Measurements from ENCODE around the gene ITGA5. TPM values are rescaled to one million over a fixed set of nuclear protein-coding genes. Genes with fewer than 3 reads are reported as not detected.

ITGA5 gene
- total RNA-seq, 1 donor from 2014 or later = 100 TPM

- Mint-ChIP-seq H3K27me3 (ENCODE audit: unreplicated experiment) (peaks cover 13% of the 10 kb centered on the region), H3K36me3 (ENCODE audit: unreplicated experiment) (no peaks in the 10 kb centered on the region), H3K4me1 (ENCODE audit: unreplicated experiment) (peaks cover 15% of the 10 kb centered on the region), H3K27ac (ENCODE audit: unreplicated experiment) (no peak overlapping the region), H3K4me3 (ENCODE audit: unreplicated experiment) (no peak overlapping the region), H3K9me3 (ENCODE audit: unreplicated experiment) (no peaks in the 10 kb centered on the region)
- no peak for DNase-seq (ENCODE audit: extremely low spot score, unreplicated experiment)
- TF ChIP-seq, protein P1, sequence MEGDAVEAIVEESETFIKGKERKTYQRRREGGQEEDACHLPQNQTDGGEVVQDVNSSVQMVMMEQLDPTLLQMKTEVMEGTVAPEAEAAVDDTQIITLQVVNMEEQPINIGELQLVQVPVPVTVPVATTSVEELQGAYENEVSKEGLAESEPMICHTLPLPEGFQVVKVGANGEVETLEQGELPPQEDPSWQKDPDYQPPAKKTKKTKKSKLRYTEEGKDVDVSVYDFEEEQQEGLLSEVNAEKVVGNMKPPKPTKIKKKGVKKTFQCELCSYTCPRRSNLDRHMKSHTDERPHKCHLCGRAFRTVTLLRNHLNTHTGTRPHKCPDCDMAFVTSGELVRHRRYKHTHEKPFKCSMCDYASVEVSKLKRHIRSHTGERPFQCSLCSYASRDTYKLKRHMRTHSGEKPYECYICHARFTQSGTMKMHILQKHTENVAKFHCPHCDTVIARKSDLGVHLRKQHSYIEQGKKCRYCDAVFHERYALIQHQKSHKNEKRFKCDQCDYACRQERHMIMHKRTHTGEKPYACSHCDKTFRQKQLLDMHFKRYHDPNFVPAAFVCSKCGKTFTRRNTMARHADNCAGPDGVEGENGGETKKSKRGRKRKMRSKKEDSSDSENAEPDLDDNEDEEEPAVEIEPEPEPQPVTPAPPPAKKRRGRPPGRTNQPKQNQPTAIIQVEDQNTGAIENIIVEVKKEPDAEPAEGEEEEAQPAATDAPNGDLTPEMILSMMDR (IDR thresholded peaks at IDR 0.05) = no peak
Measured at GRCh38 chr12:54431911-54432814, 13.1 kb upstream of the ITGA5 start.

- H3K36me3 Mint-ChIP-seq (ENCODE audit: unreplicated experiment) = no peaks in the 10 kb centered on the region
- no peaks in the 10 kb centered on the region for H3K9me3 Mint-ChIP-seq (ENCODE audit: unreplicated experiment)
- H3K4me3 Mint-ChIP-seq (ENCODE audit: unreplicated experiment) = no peak overlapping the region
- peaks cover 15% of the 10 kb centered on the region for H3K4me1 Mint-ChIP-seq (ENCODE audit: unreplicated experiment)
- DNase-seq (ENCODE audit: extremely low spot score, unreplicated experiment) = no peak
- peaks cover 19% of the 10 kb centered on the region for H3K27me3 Mint-ChIP-seq (ENCODE audit: unreplicated experiment)
- TF ChIP-seq, protein P1 (IDR thresholded peaks at IDR 0.05) = no peak
- H3K27ac Mint-ChIP-seq (ENCODE audit: unreplicated experiment) = no peak overlapping the region
Measured at GRCh38 chr12:54430471-54431069, 11.5 kb upstream of the ITGA5 start.

- Mint-ChIP-seq H3K27ac (ENCODE audit: unreplicated experiment) (no peak overlapping the region), H3K36me3 (ENCODE audit: unreplicated experiment) (no peaks in the 10 kb centered on the region), H3K4me1 (ENCODE audit: unreplicated experiment) (peaks cover 11% of the 10 kb centered on the region), H3K27me3 (ENCODE audit: unreplicated experiment) (peaks cover 22% of the 10 kb centered on the region), H3K9me3 (ENCODE audit: unreplicated experiment) (no peaks in the 10 kb centered on the region), H3K4me3 (ENCODE audit: unreplicated experiment) (no peak overlapping the region)
- no peak for DNase-seq (ENCODE audit: extremely low spot score, unreplicated experiment)
- TF ChIP-seq, protein P1 (IDR thresholded peaks at IDR 0.05) = no peak
Measured at GRCh38 chr12:54429014-54429471, 10.0 kb upstream of the ITGA5 start.

DNA sequence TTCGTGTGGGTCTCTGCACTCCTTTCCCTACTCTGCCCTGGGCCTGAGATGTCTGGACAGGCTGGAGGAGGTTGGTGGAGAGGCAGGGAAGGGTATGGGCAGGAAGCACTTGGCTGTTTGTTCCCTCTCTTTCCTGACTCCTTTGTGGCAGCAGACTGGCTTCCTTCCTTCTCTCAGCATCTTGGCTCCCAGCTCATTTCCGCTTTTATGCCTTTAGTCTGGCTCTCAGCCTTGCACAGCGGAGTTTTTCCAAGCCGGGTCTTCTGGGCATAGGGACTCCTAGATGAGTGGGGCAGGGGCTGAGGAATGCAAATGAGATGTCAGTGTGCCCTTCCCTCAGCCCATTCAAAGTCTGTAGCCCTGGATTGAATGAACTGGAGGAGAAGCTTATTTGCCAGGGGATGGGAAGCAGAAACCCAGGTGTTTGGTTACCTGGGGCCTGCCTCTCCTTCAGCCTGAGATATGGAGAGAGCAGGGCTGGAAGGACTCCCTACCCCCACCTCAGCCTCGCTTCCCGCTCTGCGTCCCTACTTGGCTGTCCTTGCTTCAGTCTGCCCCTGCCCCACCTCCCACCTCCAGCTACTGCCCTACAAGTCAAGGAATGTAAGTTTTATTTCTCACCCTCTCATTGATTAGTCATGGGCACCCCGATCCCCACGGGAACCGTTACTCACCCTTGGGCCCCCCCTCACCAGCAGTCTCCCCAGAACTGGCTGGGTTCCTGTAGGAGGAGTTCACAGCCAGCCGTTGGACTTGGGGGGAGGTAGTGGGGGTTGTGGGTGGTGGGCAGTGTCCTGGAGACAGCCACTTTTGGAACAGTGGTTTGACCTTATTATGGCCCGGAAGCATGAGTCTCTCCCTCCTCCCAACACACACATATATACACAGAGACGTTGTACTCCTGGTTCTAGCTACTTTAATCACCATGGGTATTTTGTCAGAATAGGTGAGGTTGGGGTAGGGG lies 9.3 kb upstream of the ITGA5 start:
- DNase-seq (ENCODE audit: extremely low spot score, unreplicated experiment) = no peak
- Mint-ChIP-seq H3K36me3 (ENCODE audit: unreplicated experiment) (no peaks in the 10 kb centered on the region), H3K9me3 (ENCODE audit: unreplicated experiment) (no peaks in the 10 kb centered on the region), H3K4me3 (ENCODE audit: unreplicated experiment) (no peak overlapping the region), H3K27ac (ENCODE audit: unreplicated experiment) (no peak overlapping the region), H3K4me1 (ENCODE audit: unreplicated experiment) (peaks cover 12% of the 10 kb centered on the region), H3K27me3 (ENCODE audit: unreplicated experiment) (peaks cover 22% of the 10 kb centered on the region)
- TF ChIP-seq, protein P1 (IDR thresholded peaks at IDR 0.05) = no peak

Measured in osteocyte (in vitro differentiated cells).